ENCODE results near the gene FBN2.

Gene FBN2

GRCh38 chr5:128346038-128346437 is 192.0 kb downstream of the FBN2 start:
- no peak overlapping the region for H3K4me3 ChIP-seq (ENCODE audit: low read depth, low read length)
- no peak for DNase-seq (ENCODE audit: low read depth)
- TF ChIP-seq CTCF (IDR thresholded peaks at IDR 0.05; ENCODE audit: low read depth, low read length, missing control alignments) = no peak

- H3K4me3 ChIP-seq (ENCODE audit: low read depth, low read length) = no peak overlapping the region
- TF ChIP-seq CTCF (IDR thresholded peaks at IDR 0.05; ENCODE audit: low read depth, low read length, missing control alignments) = no peak
Observed at GRCh38 chr5:128345247-128345646, 192.8 kb downstream of the FBN2 start.

GRCh38 chr5:128343168-128343567 is 194.9 kb downstream of the FBN2 start:
- no peak overlapping the region for H3K4me3 ChIP-seq (ENCODE audit: low read depth, low read length)
- no peak for DNase-seq (ENCODE audit: low read depth)
- no peak for TF ChIP-seq CTCF (IDR thresholded peaks at IDR 0.05; ENCODE audit: low read depth, low read length, missing control alignments)

More at GRCh38 chr5:128345247-128345646, 192.8 kb downstream of the FBN2 start:
- DNase-seq (ENCODE audit: low read depth) = no peak

- no peak for DNase-seq (ENCODE audit: low read depth)
Observed at GRCh38 chr5:128341056-128341455, 197.0 kb downstream of the FBN2 start.

GRCh38 chr5:128340648-128341047 is 197.4 kb downstream of the FBN2 start:
- TF ChIP-seq CTCF (IDR thresholded peaks at IDR 0.05; ENCODE audit: low read depth, low read length, missing control alignments) = no peak

More at GRCh38 chr5:128341056-128341455, 197.0 kb downstream of the FBN2 start:
- no peak overlapping the region for H3K4me3 ChIP-seq (ENCODE audit: low read depth, low read length)
- no peak for TF ChIP-seq CTCF (IDR thresholded peaks at IDR 0.05; ENCODE audit: low read depth, low read length, missing control alignments)

GRCh38 chr5:128339585-128339984 is 198.5 kb downstream of the FBN2 start:
- TF ChIP-seq CTCF (IDR thresholded peaks at IDR 0.05; ENCODE audit: low read depth, low read length, missing control alignments) = no peak
- H3K4me3 ChIP-seq (ENCODE audit: low read depth, low read length) = no peak overlapping the region
- DNase-seq (ENCODE audit: low read depth) = no peak

More at GRCh38 chr5:128340648-128341047, 197.4 kb downstream of the FBN2 start:
- DNase-seq (ENCODE audit: low read depth) = no peak
- no peak overlapping the region for H3K4me3 ChIP-seq (ENCODE audit: low read depth, low read length)

GRCh38 chr5:128338649-128339048 is 199.4 kb downstream of the FBN2 start:
- no peak for DNase-seq (ENCODE audit: low read depth)
- no peak overlapping the region for H3K4me3 ChIP-seq (ENCODE audit: low read depth, low read length)
- TF ChIP-seq CTCF (IDR thresholded peaks at IDR 0.05; ENCODE audit: low read depth, low read length, missing control alignments) = no peak

Measured in GM12864 (cell line).